ENCODE measurements around the gene KSR1.
"Not testable (repeated sequence)": the region's sequence is repeated elsewhere in the genome, so short reads cannot be mapped to it uniquely, and the experiment has no call there.

KSR1 gene

DNA sequence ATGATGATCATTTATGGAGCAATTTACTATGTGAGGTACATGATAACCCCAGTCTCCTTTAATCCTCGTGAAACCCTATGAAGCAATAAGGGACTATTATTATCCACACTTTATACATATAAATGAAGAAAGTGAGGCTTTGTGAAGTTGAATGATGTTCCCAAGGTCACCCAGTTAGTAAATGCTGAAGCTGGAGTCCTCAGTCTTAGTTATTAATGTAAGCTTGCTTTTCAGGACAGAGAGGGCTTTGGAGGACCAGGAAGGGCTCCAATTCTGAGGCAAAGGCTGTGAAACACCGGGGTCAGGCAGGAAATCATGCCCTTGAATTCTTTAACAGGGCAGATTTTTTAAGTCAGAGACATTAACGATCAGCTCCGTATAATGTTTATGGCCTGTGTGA lies 36.8 kb downstream of the KSR1 start:
- no peaks in the 10 kb centered on the region for H3K9me3 Mint-ChIP-seq
- H3K36me3 Mint-ChIP-seq (ENCODE audit: low read depth) = no peaks in the 10 kb centered on the region
- H3K27ac Mint-ChIP-seq = peak overlapping the region; percentile 84
- peaks cover 60% of the 10 kb centered on the region for H3K4me1 Mint-ChIP-seq (ENCODE audit: low read depth)
- no peak overlapping the region for H3K4me3 Mint-ChIP-seq
- H3K27me3 Mint-ChIP-seq = no peaks in the 10 kb centered on the region
- intact Hi-C loops (cut with micrococcal nuclease) = no loop called here

DNA sequence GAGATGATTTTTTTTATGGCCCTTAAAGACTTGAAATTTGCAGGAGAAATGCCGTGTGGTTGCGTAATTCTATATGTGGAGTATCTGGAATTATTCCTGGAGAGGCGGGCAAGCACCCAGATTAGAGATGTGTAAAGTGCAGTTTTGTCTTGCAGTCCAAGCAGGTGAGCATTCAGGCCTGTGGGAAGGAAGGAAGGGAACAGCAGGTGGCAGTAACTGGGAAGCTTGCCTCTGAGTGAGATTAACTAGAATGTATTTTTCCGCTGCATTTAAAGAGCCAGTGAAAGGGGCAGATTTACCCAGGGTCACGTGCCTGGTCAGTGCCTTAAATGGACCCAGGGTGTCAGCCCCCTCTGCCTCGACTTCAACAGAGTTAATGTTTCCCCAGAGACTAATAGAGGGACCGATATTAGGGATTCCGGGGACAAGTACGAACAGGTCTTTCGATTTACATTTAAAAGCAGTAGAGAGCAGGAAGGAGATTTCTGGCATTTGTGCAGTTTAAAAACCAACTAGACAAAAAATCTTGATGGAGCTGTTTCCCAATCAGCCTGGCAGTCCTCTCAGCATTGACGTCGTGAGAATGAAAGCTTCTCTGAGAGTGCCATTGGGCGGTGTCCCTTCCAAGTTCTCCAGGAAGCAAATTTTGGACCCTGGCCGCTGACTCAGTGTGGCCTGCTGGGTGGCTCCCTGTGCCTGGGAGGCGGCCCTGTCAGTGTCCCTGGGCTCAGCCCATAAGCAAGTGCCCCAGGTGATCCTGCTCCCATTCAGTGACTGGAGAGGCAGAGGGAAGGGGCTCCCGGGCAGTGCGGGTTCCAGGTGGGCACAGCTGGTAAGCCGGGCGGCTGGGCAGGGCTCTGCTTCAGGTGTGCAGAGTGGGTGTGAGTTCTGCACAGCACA lies 38.2 kb downstream of the KSR1 start:
- Mint-ChIP-seq H3K27ac (peak overlapping the region; percentile 84), H3K27me3 (no peaks in the 10 kb centered on the region), H3K4me1 (ENCODE audit: low read depth) (peaks cover 60% of the 10 kb centered on the region), H3K9me3 (no peaks in the 10 kb centered on the region), H3K4me3 (no peak overlapping the region), H3K36me3 (ENCODE audit: low read depth) (no peaks in the 10 kb centered on the region)
- intact Hi-C loops (cut with micrococcal nuclease) = no loop called here

GRCh38 chr17:27495460-27495859 lies 39.2 kb downstream of the KSR1 start:
- H3K36me3 Mint-ChIP-seq (ENCODE audit: low read depth) = no peaks in the 10 kb centered on the region
- H3K4me3 Mint-ChIP-seq = no peak overlapping the region
- H3K4me1 Mint-ChIP-seq (ENCODE audit: low read depth) = peaks cover 56% of the 10 kb centered on the region
- no peaks in the 10 kb centered on the region for H3K9me3 Mint-ChIP-seq
- no peaks in the 10 kb centered on the region for H3K27me3 Mint-ChIP-seq
- intact Hi-C loops (cut with micrococcal nuclease) = no loop called here
- peak overlapping the region; percentile 84 for H3K27ac Mint-ChIP-seq

DNA sequence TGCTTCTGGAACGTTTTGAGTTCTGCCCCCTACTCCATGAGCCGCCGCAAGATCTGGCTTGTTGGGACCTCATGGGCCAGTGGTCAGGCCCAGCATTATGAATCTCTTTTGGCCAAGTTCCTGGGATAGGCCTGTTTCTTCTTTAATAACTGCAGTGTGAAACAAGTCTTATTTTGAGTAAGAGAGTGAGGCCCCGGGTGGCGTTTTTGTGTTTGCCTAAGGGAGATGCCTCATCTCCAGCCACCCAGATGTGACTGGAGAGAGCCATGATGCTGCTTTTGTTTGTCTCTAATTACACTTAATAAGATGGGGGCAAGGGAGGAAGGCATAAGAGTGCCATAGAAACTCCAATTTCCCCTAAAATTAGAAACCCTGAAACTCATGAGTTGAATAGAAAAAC lies 39.8 kb downstream of the KSR1 start:
- Mint-ChIP-seq H3K4me3 (no peak overlapping the region), H3K27ac (peak overlapping the region; percentile 84), H3K27me3 (no peaks in the 10 kb centered on the region), H3K4me1 (ENCODE audit: low read depth) (peaks cover 54% of the 10 kb centered on the region), H3K36me3 (ENCODE audit: low read depth) (no peaks in the 10 kb centered on the region), H3K9me3 (no peaks in the 10 kb centered on the region)
- intact Hi-C loops (cut with micrococcal nuclease) = no loop called here

GRCh38 chr17:27496437-27496943 lies 40.2 kb downstream of the KSR1 start:
- Mint-ChIP-seq H3K4me1 (ENCODE audit: low read depth) (peaks cover 49% of the 10 kb centered on the region), H3K9me3 (no peaks in the 10 kb centered on the region), H3K27me3 (no peaks in the 10 kb centered on the region), H3K4me3 (no peak overlapping the region), H3K36me3 (ENCODE audit: low read depth) (no peaks in the 10 kb centered on the region), H3K27ac (peak overlapping the region; percentile 84)
- intact Hi-C loops (cut with micrococcal nuclease) = no loop called here

DNA sequence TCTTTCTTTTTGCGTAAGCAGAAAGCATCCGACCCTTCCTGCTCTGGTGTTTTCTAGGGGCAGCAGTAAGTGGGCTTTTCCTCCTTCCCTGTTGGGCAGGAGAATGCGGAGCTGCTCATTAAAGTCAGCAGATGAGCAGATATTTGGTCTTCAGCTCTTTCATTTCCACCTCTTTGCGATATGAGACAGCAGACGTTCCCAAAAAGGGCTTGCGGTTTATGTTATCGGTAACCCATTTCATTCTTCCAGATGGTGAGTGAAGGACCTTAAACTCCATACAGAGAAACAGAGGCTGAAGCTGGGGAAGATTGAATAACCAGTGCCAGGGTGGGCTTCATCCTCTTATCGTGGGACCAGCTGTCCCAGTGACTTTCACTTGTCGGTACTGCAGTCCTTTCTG lies 40.7 kb downstream of the KSR1 start:
- Mint-ChIP-seq H3K27ac (peak overlapping the region; percentile 84), H3K36me3 (ENCODE audit: low read depth) (no peaks in the 10 kb centered on the region), H3K4me1 (ENCODE audit: low read depth) (peaks cover 45% of the 10 kb centered on the region), H3K9me3 (no peaks in the 10 kb centered on the region), H3K27me3 (no peaks in the 10 kb centered on the region), H3K4me3 (no peak overlapping the region)
- intact Hi-C loops (cut with micrococcal nuclease) = no loop called here

DNA sequence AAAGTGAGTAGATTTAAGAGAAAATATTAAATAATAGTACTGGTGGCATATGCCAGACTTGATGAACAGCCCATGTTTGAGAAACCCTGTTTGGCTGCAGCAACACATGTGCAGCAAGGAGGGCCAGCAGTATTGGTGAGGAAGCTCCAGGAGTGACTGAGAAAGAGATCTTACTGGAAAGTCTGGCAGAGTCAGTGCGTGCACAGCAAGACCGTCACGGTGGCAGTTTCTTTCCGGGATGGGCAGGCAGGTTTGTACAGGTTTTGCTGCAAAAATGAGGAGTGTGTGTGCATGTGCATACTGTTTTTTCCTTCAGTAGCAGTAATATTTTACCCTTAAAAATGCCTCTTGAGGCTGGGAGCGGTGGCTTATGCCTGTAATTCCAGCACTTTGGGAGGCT lies 41.4 kb downstream of the KSR1 start:
- no peak overlapping the region for H3K27ac Mint-ChIP-seq
- no peaks in the 10 kb centered on the region for H3K27me3 Mint-ChIP-seq
- no peak overlapping the region for H3K4me3 Mint-ChIP-seq
- H3K36me3 Mint-ChIP-seq (ENCODE audit: low read depth) = no peaks in the 10 kb centered on the region
- intact Hi-C loops (cut with micrococcal nuclease) = no loop called here
- H3K4me1 Mint-ChIP-seq (ENCODE audit: low read depth) = peaks cover 37% of the 10 kb centered on the region
- H3K9me3 Mint-ChIP-seq = no peaks in the 10 kb centered on the region

DNA sequence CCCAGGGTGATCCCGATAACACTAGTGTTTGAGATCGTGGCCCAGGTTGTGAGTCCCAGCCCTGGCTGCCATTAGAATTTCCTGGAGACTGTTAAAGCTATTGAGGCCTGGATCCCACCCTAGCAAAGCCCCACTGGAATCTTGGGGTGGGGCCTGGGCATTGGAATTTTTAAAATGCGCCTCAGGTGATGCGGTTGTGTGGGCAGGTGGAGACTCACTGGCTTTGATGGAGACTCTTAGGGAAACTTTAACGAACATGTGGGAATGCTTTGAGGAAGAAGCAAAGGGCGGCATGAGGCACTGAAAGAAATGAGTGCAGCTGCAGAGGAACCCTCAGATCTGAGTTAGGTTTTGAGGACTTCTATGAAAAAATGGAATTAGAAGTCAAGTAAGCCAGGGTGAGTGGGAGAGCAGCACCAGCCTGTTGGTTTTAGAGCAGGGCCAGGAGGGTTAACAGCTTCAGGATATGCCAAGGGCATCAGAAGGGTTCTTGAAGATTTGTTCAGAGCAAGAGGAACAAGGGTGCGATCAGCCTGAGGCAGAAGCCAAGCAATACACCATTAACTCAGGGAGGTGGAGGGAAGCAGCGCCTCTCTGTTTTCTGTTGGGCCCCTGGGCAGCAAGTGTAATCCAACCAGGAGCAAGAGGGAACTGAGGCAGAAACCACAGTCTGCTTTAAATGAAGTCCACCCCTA lies 42.5 kb downstream of the KSR1 start:
- Mint-ChIP-seq H3K27ac (peak overlapping the region; percentile 4), H3K36me3 (ENCODE audit: low read depth) (no peaks in the 10 kb centered on the region), H3K27me3 (no peaks in the 10 kb centered on the region), H3K9me3 (no peaks in the 10 kb centered on the region), H3K4me1 (ENCODE audit: low read depth) (peaks cover 39% of the 10 kb centered on the region), H3K4me3 (no peak overlapping the region)
- intact Hi-C loops (cut with micrococcal nuclease) = no loop called here

GRCh38 chr17:27499451-27500265 lies 43.4 kb downstream of the KSR1 start:
- no peaks in the 10 kb centered on the region for H3K27me3 Mint-ChIP-seq
- H3K4me1 Mint-ChIP-seq (ENCODE audit: low read depth) = peaks cover 38% of the 10 kb centered on the region
- no peak overlapping the region for H3K27ac Mint-ChIP-seq
- no peak overlapping the region for H3K4me3 Mint-ChIP-seq
- intact Hi-C loops (cut with micrococcal nuclease) = no loop called here
- no peaks in the 10 kb centered on the region for H3K36me3 Mint-ChIP-seq (ENCODE audit: low read depth)
- no peaks in the 10 kb centered on the region for H3K9me3 Mint-ChIP-seq

GRCh38 chr17:27501338-27501737 lies 45.1 kb downstream of the KSR1 start:
- H3K36me3 Mint-ChIP-seq (ENCODE audit: low read depth); H3K9me3 Mint-ChIP-seq; H3K4me3 Mint-ChIP-seq; intact Hi-C loops (cut with micrococcal nuclease); H3K27ac Mint-ChIP-seq; H3K27me3 Mint-ChIP-seq: not testable (repeated sequence)
- peaks cover 32% of the 10 kb centered on the region for H3K4me1 Mint-ChIP-seq (ENCODE audit: low read depth)

- H3K27ac Mint-ChIP-seq = no peak overlapping the region
- intact Hi-C loops (cut with micrococcal nuclease) = no loop called here
- H3K36me3 Mint-ChIP-seq (ENCODE audit: low read depth) = no peaks in the 10 kb centered on the region
Observed at GRCh38 chr17:27502526-27503324, 46.5 kb downstream of the KSR1 start.

GRCh38 chr17:27503611-27504010 lies 47.4 kb downstream of the KSR1 start:
- Mint-ChIP-seq H3K27me3 (no peaks in the 10 kb centered on the region), H3K4me3 (no peak overlapping the region), H3K4me1 (ENCODE audit: low read depth) (peaks cover 28% of the 10 kb centered on the region), H3K36me3 (ENCODE audit: low read depth) (no peaks in the 10 kb centered on the region), H3K27ac (no peak overlapping the region), H3K9me3 (no peaks in the 10 kb centered on the region)
- intact Hi-C loops (cut with micrococcal nuclease) = no loop called here

More at GRCh38 chr17:27502526-27503324, 46.5 kb downstream of the KSR1 start:
- Mint-ChIP-seq H3K4me3 (no peak overlapping the region), H3K9me3 (no peaks in the 10 kb centered on the region), H3K4me1 (ENCODE audit: low read depth) (peaks cover 32% of the 10 kb centered on the region), H3K27me3 (no peaks in the 10 kb centered on the region)
